Activated CD8-positive, alpha-beta memory T cell treated with anti-CD3 and anti-CD28 coated beads for 24 hours (primary cell): ENCODE results near the gene TSSC4.

ENCODE experiments used
- DNase-seq: peaks from one replicate; pipeline ENCODE4 v3.0.0-alpha.2; 2020

The TSSC4 gene

GRCh38 chr11:2402106-2402505 is 1.6 kb downstream of the TSSC4 start:
- no peak for DNase-seq

- DNase-seq: no peak
Observed at GRCh38 chr11:2402890-2403645, 2.5 kb downstream of the TSSC4 start.

GRCh38 chr11:2404735-2405196 is 4.2 kb downstream of the TSSC4 start:
- no peak for DNase-seq

GRCh38 chr11:2406451-2406850 is 5.9 kb downstream of the TSSC4 start:
- DNase-seq: no peak

GRCh38 chr11:2406878-2407410 is 6.4 kb downstream of the TSSC4 start:
- no peak for DNase-seq

GRCh38 chr11:2408671-2409070 is 8.1 kb downstream of the TSSC4 start:
- DNase-seq: no peak

- DNase-seq: no peak
Observed at GRCh38 chr11:2409126-2409525, 8.6 kb downstream of the TSSC4 start.

GRCh38 chr11:2409611-2410468 is 9.3 kb downstream of the TSSC4 start:
- DNase-seq: no peak

GRCh38 chr11:2410616-2411015 is 10.1 kb downstream of the TSSC4 start:
- DNase-seq: no peak

GRCh38 chr11:2411446-2412305 is 11.1 kb downstream of the TSSC4 start:
- DNase-seq: no peak

- no peak for DNase-seq
Observed at GRCh38 chr11:2412323-2412722, 11.8 kb downstream of the TSSC4 start.

GRCh38 chr11:2413742-2414579 is 13.4 kb downstream of the TSSC4 start:
- no peak for DNase-seq

GRCh38 chr11:2414616-2415015 is 14.1 kb downstream of the TSSC4 start:
- DNase-seq: no peak

- DNase-seq: no peak
Observed at GRCh38 chr11:2415171-2415570, 14.6 kb downstream of the TSSC4 start.

GRCh38 chr11:2415601-2416380 is 15.2 kb downstream of the TSSC4 start:
- DNase-seq: no peak

GRCh38 chr11:2416765-2417164 is 16.2 kb downstream of the TSSC4 start:
- DNase-seq: no peak

- no peak for DNase-seq
Observed at GRCh38 chr11:2417856-2418692, 17.5 kb downstream of the TSSC4 start.

- no peak for DNase-seq
Observed at GRCh38 chr11:2418693-2419360, 18.3 kb downstream of the TSSC4 start.
